ENCODE measurements around the gene CPVL. TPM values are rescaled to one million over a fixed set of nuclear protein-coding genes. Genes with fewer than 3 reads are reported as not detected.

Gene CPVL
- total RNA-seq, 2 experiments from 2014 or later = not detected

GRCh38 chr7:29080803-29081202 lies 65.5 kb downstream of the CPVL start:
- TF ChIP-seq CTCF (IDR thresholded peaks at IDR 0.05) = no peak
- ATAC-seq (no peak), DNase-seq (no peak)
- Mint-ChIP-seq H3K27me3 (peaks cover 10% of the 10 kb centered on the region), H3K9me3 (no peaks in the 10 kb centered on the region), H3K27ac (no peak overlapping the region), H3K36me3 (ENCODE audit: low read depth) (no peaks in the 10 kb centered on the region), H3K4me3 (no peak overlapping the region), H3K4me1 (ENCODE audit: low read depth) (peaks cover 2% of the 10 kb centered on the region)
- intact Hi-C loops (cut with micrococcal nuclease) = no loop called here
- CTCF ChIA-PET = interaction anchor here (0.7 to 1.5 kb wide), 5 partner anchors 10 to 159 kb away, joined by 3 to 5 read pairs (median 5); no protein-coding TSS in a partner anchor
- POLR2A ChIA-PET = no interaction called here

DNA sequence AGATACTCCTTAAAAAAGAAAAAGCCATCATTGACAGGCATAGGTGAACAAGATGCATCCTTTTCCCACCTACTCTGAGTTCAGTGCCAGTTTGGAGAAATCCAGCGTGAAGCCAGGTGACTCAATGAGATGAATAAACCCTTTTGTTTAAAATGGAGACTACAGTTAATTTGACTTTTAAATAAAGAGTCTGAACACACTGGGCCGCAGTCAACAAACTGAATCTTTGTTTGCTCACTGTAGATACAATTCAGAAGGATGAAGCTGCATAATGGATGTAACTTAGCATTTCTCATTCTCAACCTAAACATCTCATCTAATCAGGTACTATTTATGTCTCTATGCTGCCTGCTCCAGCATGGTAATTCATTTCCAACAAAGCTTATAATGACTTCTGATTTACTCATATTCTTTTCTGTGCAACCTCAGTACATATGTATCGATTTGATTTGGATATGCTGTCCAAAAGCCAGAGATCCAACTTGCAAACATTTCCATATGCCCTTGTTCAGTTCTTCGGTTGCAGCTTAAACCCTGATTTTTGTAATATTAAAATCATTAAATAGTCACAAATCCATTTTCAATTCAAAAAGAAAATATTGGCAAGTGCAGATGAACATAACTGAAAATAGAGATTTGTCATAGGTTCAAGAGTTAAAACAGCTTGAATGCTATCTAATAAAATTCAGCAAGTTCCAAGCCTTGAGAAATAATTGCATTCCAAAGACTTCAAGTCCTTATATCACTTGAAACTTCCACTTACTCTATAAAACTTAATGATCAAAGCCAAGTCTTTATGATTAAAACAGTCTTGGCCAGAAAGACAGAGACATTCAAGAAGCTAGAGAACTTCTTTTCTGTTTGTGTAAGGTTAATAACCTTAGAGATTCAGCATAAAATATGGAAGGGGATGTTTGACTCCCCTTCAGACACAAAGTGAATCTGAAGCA lies 67.8 kb downstream of the CPVL start:
- ChIA-PET POLR2A (no interaction called here), CTCF (no interaction called here)
- no peak for TF ChIP-seq CTCF (IDR thresholded peaks at IDR 0.05)
- H3K36me3 Mint-ChIP-seq (ENCODE audit: low read depth) = no peaks in the 10 kb centered on the region
- H3K27ac Mint-ChIP-seq = no peak overlapping the region
- DNase-seq (no peak), ATAC-seq (no peak)
- no peaks in the 10 kb centered on the region for H3K9me3 Mint-ChIP-seq
- no peaks in the 10 kb centered on the region for H3K4me1 Mint-ChIP-seq (ENCODE audit: low read depth)
- H3K27me3 Mint-ChIP-seq = peaks cover 3% of the 10 kb centered on the region
- no peak overlapping the region for H3K4me3 Mint-ChIP-seq
- intact Hi-C loops (cut with micrococcal nuclease) = no loop called here

GRCh38 chr7:29077854-29078253 lies 68.5 kb downstream of the CPVL start:
- Mint-ChIP-seq H3K9me3 (no peaks in the 10 kb centered on the region), H3K36me3 (ENCODE audit: low read depth) (no peaks in the 10 kb centered on the region), H3K27ac (no peak overlapping the region), H3K27me3 (peaks cover 3% of the 10 kb centered on the region), H3K4me3 (no peak overlapping the region), H3K4me1 (ENCODE audit: low read depth) (no peaks in the 10 kb centered on the region)
- ChIA-PET POLR2A (no interaction called here), CTCF (interaction anchor here (1.4 to 2.2 kb wide), 3 partner anchors 18 to 156 kb away, joined by 3 to 8 read pairs (median 4); no protein-coding TSS in a partner anchor)
- no peak for ATAC-seq
- no peak for TF ChIP-seq CTCF (IDR thresholded peaks at IDR 0.05)
- intact Hi-C loops (cut with micrococcal nuclease) = no loop called here
- no peak for DNase-seq

DNA sequence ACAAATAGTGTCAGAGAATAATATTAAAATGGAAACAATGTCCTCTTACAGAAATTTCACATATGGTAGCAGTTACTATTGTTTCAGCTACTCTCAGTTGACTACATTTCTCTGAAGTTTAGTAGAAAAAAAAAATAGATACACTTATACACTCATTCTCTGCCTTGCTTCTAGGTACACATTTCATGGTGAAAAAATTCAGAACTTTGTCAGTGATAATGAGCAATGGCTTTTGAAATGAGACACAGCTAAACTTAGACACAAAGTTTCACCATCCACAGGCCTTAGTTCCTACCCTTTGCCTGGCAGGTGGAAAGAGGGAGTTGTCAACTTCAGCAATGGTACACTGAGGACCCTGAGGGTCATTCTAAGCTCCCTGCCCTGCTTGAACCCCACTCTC lies 69.2 kb downstream of the CPVL start:
- DNase-seq = no peak
- ATAC-seq = no peak
- H3K27me3 Mint-ChIP-seq = peaks cover 2% of the 10 kb centered on the region
- no peaks in the 10 kb centered on the region for H3K4me1 Mint-ChIP-seq (ENCODE audit: low read depth)
- CTCF ChIA-PET = interaction anchor here (1.2 to 2.2 kb wide), 5 partner anchors 14 to 155 kb away, joined by 3 to 8 read pairs (median 4); no protein-coding TSS in a partner anchor
- H3K9me3 Mint-ChIP-seq = no peaks in the 10 kb centered on the region
- POLR2A ChIA-PET = no interaction called here
- H3K4me3 Mint-ChIP-seq = no peak overlapping the region
- H3K36me3 Mint-ChIP-seq (ENCODE audit: low read depth) = no peaks in the 10 kb centered on the region
- no peak for TF ChIP-seq CTCF (IDR thresholded peaks at IDR 0.05)
- no peak overlapping the region for H3K27ac Mint-ChIP-seq
- intact Hi-C loops (cut with micrococcal nuclease) = no loop called here

DNA sequence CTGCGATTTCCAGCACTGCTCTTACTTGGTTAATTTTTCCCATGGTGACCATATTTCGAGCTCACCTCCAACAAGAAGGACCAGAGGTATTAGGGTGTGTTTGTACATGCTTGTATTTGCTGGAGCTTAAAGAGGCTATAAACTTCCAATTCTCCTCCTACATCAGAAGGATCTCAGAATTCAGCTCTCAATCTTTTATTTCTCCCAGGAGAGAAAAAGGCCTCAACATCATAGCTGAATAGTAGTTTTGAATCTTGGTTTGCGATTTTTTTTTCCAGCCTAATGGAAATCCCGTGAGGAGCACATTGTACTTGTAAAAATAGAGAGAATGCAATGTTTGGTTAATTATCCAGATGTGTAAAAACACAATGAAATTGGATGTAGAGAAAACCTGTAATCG lies 69.7 kb downstream of the CPVL start:
- intact Hi-C loops (cut with micrococcal nuclease) = no loop called here
- no peaks in the 10 kb centered on the region for H3K36me3 Mint-ChIP-seq (ENCODE audit: low read depth)

More for the DNA sequence above, 69.7 kb downstream of the CPVL start:
- Mint-ChIP-seq H3K27ac (no peak overlapping the region), H3K9me3 (no peaks in the 10 kb centered on the region), H3K4me1 (ENCODE audit: low read depth) (no peaks in the 10 kb centered on the region), H3K27me3 (peaks cover 2% of the 10 kb centered on the region), H3K4me3 (no peak overlapping the region)
- CTCF ChIA-PET = interaction anchor here (1.2 to 2.2 kb wide), 5 partner anchors 15 to 155 kb away, joined by 3 to 8 read pairs (median 4); no protein-coding TSS in a partner anchor
- TF ChIP-seq CTCF (IDR thresholded peaks at IDR 0.05) = no peak
- POLR2A ChIA-PET = interaction anchor here (0.6 kb wide), 1 partner anchor 887 kb away, joined by 3 read pairs; no protein-coding TSS in a partner anchor
- DNase-seq = no peak
- no peak for ATAC-seq

All from activated CD8-positive, alpha-beta T cell treated with anti-CD3 and anti-CD28 coated beads for 36 hours (primary cell).